HFF-Myc (cell line): ENCODE data around the gene EXT2.

Experiments
- DNase-seq: peaks from one replicate; pipeline ENCODE4 v3.0.0-alpha.2; 2011; ENCODE audit warnings: low read depth; ENCODE audit errors: extremely low read depth
- H3K4me3 ChIP-seq: replicated peaks from 2 replicates; pipeline ENCODE4 v1.5.1; 2011; ENCODE audit warnings: low read depth, mild to moderate bottlenecking, control low read depth, low read length
- CTCF ChIP-seq: IDR thresholded peaks from 2 replicates; pipeline ENCODE4 v1.5.1; 2012; ENCODE audit warnings: mild to moderate bottlenecking, low read depth, low read length, control low read depth; ENCODE audit errors: missing control alignments

EXT2 gene

DNA sequence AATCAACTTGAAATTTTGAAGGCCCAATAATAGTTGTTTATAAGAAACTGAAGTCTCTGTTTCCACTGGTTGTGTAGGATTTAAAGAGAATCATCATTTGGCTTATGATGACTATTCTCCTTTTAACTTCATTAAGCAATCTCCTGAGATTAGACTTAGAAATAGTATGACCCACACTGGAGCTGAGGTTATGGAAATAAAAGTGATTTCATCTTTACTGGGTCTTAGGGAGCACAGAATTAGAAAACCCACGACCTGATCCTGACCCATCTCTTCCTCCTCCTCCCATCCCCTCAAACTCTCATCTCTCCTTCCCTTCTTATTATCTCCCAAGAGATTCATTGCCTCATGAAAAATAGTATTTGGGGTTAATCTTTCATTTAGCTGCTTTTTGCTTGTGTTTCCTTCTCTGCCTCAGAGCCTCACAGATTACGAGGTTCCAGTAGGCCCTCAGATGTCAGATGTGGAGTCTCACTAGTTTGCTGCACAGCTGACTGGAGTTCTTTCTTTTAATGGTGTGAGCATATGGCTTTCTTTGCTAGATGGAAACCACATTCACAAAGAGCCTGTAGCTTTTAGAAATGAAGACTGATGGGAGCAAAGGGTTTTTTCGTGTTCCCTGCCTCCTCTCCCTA, 129.5 kb downstream of the EXT2 start:
- no peak for DNase-seq

GRCh38 chr11:44226490-44226889, 131.0 kb downstream of the EXT2 start:
- TF ChIP-seq CTCF = no peak
- H3K4me3 ChIP-seq = no peak overlapping the region
- DNase-seq = no peak

More for the DNA sequence above, 129.5 kb downstream of the EXT2 start:
- H3K4me3 ChIP-seq = no peak overlapping the region
- TF ChIP-seq CTCF = no peak

DNA sequence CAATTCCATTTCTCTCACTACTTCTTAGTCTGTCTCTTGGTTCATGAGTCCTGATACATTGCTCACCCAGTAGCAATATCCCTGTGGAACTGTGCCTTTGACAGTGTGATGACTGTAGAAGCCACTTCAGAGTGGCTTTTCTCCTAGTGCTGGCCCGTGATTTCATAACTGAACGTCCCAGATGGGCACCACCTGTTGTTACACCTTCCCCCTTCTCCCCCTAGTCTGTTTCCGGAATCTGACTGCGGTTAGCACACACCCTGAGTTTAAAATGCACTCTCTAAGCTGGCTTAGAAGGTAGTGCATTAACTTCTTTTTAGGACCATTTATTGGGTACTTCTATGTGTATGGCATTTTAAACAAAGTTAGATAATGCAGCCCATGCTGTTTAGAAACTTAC, 131.5 kb downstream of the EXT2 start:
- no peak for TF ChIP-seq CTCF
- DNase-seq = peak; percentile 47
- H3K4me3 ChIP-seq = no peak overlapping the region

GRCh38 chr11:44228379-44228778, 132.9 kb downstream of the EXT2 start:
- H3K4me3 ChIP-seq = no peak overlapping the region
- no peak for DNase-seq
- no peak for TF ChIP-seq CTCF

GRCh38 chr11:44229098-44229497, 133.6 kb downstream of the EXT2 start:
- DNase-seq = no peak
- no peak for TF ChIP-seq CTCF
- H3K4me3 ChIP-seq = no peak overlapping the region

DNA sequence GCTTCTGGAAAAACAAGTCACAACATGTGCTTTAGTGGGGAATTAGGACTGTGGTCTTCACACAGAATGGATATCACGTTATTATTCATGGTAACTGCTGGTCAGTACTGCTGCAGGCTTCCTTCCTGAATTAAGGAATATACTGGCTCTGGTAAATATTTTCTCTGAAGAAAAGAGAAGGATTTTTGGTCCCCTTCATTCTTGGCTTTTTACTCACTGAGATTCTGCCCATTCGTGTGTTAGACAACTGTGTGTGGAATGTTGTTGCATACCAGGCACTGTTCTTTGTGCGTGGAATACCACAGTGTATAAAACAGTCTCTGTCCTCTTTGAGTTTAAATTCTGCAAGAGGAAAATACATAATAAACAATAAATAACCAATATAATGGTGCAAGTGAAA, 134.1 kb downstream of the EXT2 start:
- H3K4me3 ChIP-seq = no peak overlapping the region
- DNase-seq = no peak
- no peak for TF ChIP-seq CTCF

GRCh38 chr11:44235765-44236201, 140.3 kb downstream of the EXT2 start:
- DNase-seq = no peak
- no peak for TF ChIP-seq CTCF
- H3K4me3 ChIP-seq = no peak overlapping the region
